Limb (tissue), 2 donors: ENCODE results near the gene ELMOD1.

Experiments
- DNase-seq, 2 donors: peaks; one replicate each; pipeline ENCODE4 v3.0.0-alpha.2; 2016; ENCODE audit errors: extremely low spot score in 2 of 2

The ELMOD1 gene

GRCh38 chr11:107583629-107584195 lies 7.2 kb upstream of the ELMOD1 start:
- no peak for DNase-seq

DNA sequence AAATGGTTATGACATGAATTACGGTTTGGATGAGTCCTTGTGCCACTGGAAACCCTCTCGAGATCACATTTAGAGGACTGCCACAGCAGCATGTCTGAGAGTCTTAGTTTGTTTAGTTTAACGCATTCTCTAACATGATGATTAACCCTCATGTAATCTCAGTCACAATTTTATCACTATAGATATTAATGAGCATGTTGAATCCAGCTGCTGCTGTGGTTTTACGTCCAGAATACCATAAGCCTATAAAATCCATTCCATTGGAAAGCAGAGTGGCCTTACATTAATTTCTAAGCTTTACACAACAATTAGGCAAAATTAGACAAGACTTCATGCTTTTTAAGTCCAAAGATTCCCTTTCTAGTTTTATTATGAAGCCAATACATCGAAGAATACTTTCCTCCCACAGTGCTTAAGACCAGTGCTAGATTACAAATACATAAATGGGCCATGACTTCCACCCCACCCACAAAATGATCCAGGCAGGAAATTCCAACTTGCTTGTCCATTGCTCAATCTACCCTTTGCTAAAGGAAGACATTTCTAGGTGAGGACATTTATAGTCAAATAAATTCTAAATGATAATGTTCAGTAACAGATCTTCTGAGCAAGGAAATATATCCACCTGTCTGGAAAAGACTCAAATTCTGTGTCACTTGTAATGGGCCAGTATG lies 3.5 kb upstream of the ELMOD1 start:
- DNase-seq: no peak

- DNase-seq: peak in 1 of 2 donors; percentile 61
Observed at GRCh38 chr11:107591378-107592230, 657 bp downstream of the ELMOD1 start.

DNA sequence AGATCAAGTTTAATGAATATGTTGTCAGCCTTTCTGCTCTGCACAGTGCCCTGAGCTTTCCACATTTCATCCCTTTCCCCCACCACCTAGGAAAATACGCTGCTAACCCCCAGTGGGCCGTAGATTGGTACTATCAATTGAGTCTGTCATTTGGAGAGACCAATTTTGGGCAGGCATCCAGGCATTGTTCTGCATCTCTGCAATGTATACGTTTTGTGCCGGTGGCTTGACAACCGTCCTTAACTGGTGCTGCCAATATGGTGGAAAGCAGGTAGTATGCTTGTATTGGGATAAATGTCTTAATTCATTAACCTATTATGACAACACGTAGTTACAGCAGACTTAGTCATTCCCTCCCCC lies 1.3 kb downstream of the ELMOD1 start:
- peak in 1 of 2 donors; percentile 35 for DNase-seq

- peak; percentile 40 to 41 for DNase-seq
Observed at GRCh38 chr11:107592813-107593212, 1.9 kb downstream of the ELMOD1 start.

DNA sequence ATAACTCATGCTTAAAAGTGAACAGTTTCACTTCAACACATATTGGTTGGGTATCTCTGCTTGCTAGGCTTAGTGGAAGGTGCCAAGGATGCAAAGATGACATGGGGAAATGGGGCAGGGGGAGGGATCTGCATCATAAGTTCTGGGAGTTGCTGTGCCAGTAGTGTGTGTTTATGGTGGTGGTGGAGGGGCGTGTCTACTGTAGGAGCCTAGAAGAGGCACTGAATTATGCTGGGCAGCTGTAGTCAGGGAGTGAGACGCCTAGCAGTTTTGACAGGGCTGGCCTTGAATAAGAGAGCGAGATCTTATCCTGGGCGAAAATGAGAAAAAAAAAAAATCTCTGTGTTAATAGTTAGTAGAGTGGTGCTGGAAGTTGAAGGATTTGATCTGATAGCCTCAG lies 3.0 kb downstream of the ELMOD1 start:
- no peak for DNase-seq

DNA sequence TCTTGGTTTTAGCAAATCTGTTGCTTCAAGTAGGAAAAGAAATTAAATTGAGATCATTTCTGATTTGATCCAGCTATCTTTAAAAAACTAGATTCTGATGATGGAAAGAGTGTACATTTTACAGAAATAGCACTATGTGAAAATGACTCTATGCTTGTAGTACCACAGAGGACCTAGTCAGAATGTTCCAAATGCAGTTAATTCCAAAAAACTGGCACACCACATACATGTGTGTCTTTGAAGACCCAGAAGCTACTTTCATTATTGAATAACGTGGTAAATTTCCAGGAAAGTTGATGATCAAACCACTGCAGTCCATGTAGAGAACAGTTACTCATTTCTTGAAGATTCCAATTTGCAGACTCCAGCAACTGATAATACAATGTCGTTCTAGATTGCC lies 3.8 kb downstream of the ELMOD1 start:
- no peak for DNase-seq

DNA sequence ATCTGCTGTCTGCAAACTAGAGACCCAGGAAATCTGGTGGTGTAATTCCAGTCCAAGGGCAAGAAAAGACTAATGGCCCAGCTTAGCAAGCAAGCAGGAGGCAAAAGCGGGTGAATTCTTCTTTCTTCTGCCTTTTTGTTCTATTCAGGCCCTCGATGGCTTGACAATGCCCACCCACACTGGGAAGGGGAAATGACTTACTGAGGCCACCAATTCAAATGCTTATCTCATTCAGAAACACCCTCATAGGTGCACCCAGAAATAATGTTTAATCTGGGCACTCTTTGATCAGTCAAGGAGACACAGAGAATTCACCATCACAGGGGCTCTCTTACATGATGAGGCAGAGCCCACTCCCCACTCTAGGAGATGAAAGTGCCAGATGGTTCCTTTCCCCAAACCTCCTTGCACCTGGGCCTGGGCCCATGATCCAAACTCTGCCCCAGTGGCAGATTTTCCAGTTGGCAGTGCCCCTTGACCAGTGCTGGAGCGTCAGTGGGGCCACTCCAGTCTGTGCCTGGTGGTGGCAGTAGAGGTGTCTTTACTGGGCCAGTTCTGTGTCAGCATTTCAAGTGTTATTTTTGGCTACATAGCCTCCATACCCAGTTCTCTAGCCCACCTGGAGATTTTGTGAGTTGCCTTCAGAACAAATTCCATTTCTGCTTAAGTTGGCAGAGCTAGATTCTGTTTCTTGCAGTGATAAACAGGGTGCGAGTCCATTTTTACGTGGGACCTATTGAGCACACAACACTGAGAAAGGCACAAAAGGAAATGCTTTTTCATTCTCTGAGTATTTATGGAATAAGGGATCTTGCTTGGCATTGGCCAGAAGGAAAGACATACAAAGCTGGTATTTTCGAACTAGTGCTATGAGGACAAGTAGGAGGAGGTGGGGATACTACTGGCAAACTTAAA lies 7.5 kb downstream of the ELMOD1 start:
- DNase-seq: no peak

DNA sequence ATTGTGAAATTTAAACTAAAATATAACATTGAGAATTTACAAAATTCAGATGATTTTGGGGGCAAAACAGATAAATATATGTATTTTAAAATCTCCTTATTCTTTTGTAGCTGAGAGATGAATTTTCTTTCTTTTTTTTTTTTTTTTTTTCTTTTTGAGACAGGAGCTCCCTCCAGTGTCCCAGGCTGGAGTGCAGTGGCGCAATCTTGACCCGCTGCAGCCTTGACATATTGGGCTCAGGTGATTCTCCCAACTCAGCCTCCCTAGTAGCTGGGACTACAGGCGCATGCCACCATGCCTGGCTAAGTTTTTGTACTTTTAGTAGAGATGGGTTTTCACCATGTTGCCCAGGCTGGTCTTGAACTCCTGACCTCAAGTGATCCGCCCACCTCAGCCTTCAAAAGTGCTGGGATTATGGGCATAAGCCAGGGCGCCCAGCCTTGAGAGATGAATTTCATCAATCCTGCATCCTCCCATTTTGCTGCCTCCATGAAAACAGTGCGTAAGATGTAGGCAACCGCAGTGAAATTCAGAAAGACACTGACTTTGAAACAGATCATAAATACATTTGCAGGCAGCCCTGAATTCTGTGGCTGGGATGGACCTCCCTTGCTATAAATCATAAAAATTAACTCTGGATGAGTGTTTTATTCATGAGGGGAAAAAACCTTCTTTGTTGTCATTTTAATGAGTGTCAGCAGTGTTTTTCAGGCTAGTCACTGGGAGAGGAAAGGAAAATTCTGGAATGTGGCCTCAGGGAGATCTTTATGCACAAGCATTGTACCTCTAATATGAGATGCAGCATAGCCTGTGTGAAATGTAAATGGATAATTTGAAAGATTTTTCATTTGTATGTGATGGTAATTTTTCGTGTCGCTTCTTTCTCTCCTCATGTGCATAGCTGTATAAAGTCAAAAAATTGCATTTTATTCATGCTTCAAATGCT lies 14.4 kb downstream of the ELMOD1 start:
- DNase-seq: no peak

GRCh38 chr11:107606141-107606540 lies 15.2 kb downstream of the ELMOD1 start:
- DNase-seq: no peak

- no peak for DNase-seq
Observed at GRCh38 chr11:107608809-107609208, 17.9 kb downstream of the ELMOD1 start.

DNA sequence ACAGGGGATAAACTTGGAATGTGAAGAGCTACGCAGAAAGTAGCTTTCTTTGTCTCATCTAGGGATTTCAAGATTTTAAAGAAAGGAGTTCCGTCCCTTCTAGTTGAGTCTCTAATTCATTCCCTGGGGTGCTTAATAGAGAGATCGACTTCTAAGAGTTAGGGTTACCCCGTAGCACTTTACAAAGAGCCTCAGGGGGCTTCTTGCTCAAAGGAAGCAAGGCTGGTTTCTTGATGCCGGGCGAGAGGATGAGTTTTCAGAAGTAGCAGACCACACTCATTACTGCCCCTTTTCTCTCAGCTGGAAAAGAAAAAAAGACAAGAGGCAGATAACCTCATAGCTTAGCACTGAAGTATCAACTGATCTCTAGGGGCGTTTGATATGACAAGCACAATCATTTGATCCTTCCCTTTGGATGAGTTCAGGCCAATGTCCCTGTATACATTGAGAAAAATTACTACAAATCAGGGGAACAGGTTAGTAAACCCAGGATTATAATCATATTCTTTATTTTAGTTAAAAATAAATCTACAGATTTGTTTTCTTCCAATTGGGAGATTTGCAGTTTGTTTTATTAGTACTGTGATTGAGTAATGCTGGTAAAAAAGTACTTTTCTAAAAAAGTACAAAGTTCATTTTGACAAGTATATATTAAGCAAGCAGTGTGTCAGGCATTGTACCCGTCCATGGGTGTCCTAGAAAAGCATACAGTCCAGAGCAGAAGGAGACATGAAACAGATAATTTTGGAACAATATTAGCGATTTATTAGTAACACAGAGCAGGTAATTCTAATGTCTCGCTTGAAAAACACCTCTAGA lies 18.7 kb downstream of the ELMOD1 start:
- DNase-seq: no peak

- no peak for DNase-seq
Observed at GRCh38 chr11:107612445-107612844, 21.5 kb downstream of the ELMOD1 start.

DNA sequence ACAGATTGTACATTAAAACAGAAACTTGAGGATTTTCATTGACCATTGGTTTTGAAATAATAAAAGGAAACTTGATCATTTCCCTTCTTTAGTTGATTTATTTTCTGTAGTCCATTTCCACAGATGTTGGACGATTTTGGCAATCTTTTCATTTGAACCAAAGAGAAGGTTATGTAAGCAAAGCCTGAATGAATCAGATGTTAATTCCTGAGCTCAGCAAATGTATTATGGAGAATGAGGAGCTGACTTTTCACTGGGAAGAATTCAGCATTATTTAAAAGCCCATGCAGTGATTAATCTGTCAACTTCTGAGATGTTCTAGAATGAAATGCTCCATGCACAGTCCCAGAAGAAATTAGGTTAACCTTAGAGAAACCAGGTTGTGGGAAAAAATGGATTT lies 29.0 kb downstream of the ELMOD1 start:
- DNase-seq: no peak

- DNase-seq: no peak
Observed at GRCh38 chr11:107621081-107621480, 30.1 kb downstream of the ELMOD1 start.

- no peak for DNase-seq
Observed at GRCh38 chr11:107623183-107623582, 32.2 kb downstream of the ELMOD1 start.

- DNase-seq: no peak
Observed at GRCh38 chr11:107624983-107625684, 34.2 kb downstream of the ELMOD1 start.

- no peak for DNase-seq
Observed at GRCh38 chr11:107625685-107625989, 34.7 kb downstream of the ELMOD1 start.

- no peak for DNase-seq
Observed at GRCh38 chr11:107631043-107631442, 40.1 kb downstream of the ELMOD1 start.
